WTC11 (cell line): ENCODE data around the gene ZNHIT2. TPM values are rescaled to one million over a fixed set of nuclear protein-coding genes. Genes with fewer than 3 reads are reported as not detected.

Experiments used
- ETV6 ChIP-seq: sonication (generic); formaldehyde crosslinking; IDR thresholded peaks from 2 replicates; pipeline ENCODE4 v1.8.1; 2022; ENCODE audit warnings: mild to moderate bottlenecking, missing genetic modification reagents
- GABPB1 ChIP-seq: sonication (generic); formaldehyde crosslinking; IDR thresholded peaks from 2 replicates; pipeline ENCODE4 v1.8.1; 2023; ENCODE audit warnings: mild to moderate bottlenecking, missing genetic modification reagents
- GRHL2 ChIP-seq: fragments of 250-450 bp; sonication (Bioruptor Pico); IDR thresholded peaks from 2 replicates; pipeline ENCODE4 v1.8.0; 2022; ENCODE audit warnings: mild to moderate bottlenecking, moderate library complexity; ENCODE audit not compliant: insufficient replicate concordance, severe bottlenecking
- GTF2I ChIP-seq: fragments of 250-450 bp; sonication (Bioruptor Pico); conservative IDR thresholded peaks from 2 replicates; pipeline ENCODE4 v1.4.0; 2021; ENCODE audit warnings: mild to moderate bottlenecking
- IRF2 ChIP-seq: sonication (generic); formaldehyde crosslinking; IDR thresholded peaks from 2 replicates; pipeline ENCODE4 v1.8.0; 2022; ENCODE audit warnings: low read depth, missing genetic modification reagents, borderline replicate concordance
- NFE2L1 ChIP-seq: sonication (generic); formaldehyde crosslinking; IDR thresholded peaks from 2 replicates; pipeline ENCODE4 v1.8.1; 2023; ENCODE audit warnings: missing genetic modification reagents
- NFYB ChIP-seq: sonication (generic); formaldehyde crosslinking; conservative IDR thresholded peaks from 2 replicates; pipeline ENCODE4 v1.8.0; 2022; ENCODE audit warnings: low read depth, missing genetic modification reagents
- NR1H2 ChIP-seq: sonication (generic); formaldehyde crosslinking; IDR thresholded peaks from 2 replicates; pipeline ENCODE4 v1.9.0; 2021; ENCODE audit warnings: mild to moderate bottlenecking, moderate library complexity, missing genetic modification reagents
- SMAD4 ChIP-seq: sonication (generic); formaldehyde crosslinking; IDR thresholded peaks from 2 replicates; pipeline ENCODE4 v1.8.0; 2022; ENCODE audit warnings: mild to moderate bottlenecking, missing genetic modification reagents
- SP1 ChIP-seq: sonication (generic); formaldehyde crosslinking; conservative IDR thresholded peaks from 2 replicates; pipeline ENCODE4 v1.8.1; 2022; ENCODE audit warnings: missing genetic modification reagents
- TEAD1 ChIP-seq: sonication (generic); formaldehyde crosslinking; IDR thresholded peaks from 2 replicates; pipeline ENCODE4 v1.8.0; 2022; ENCODE audit warnings: mild to moderate bottlenecking, missing genetic modification reagents
- ZNF219 ChIP-seq: sonication (generic); formaldehyde crosslinking; IDR thresholded peaks from 2 replicates; pipeline ENCODE4 v1.8.0; 2023; ENCODE audit warnings: missing genetic modification reagents, mild to moderate bottlenecking, borderline replicate concordance
- ZNF232 ChIP-seq: sonication (generic); formaldehyde crosslinking; IDR thresholded peaks from 2 replicates; pipeline ENCODE4 v1.8.0; 2022; ENCODE audit warnings: mild to moderate bottlenecking, missing genetic modification reagents
- ZNF263 ChIP-seq: sonication (generic); formaldehyde crosslinking; IDR thresholded peaks from 2 replicates; pipeline ENCODE4 v1.8.1; 2022; ENCODE audit warnings: low read depth, mild to moderate bottlenecking, moderate library complexity, missing genetic modification reagents
- total RNA-seq: library from RNA; stranded (reverse); gene quantifications from 3 replicates; pipeline ENCODE4 v1.2.3, GENCODE V29; 2021
- TF ChIP-seq, protein P1 (sequence below): fragments of 250-450 bp; sonication (Bioruptor Pico); IDR thresholded peaks from 2 replicates; pipeline ENCODE4 v1.9.0; 2021; ENCODE audit warnings: mild to moderate bottlenecking
- TF ChIP-seq, protein P2 (sequence below): sonication (generic); formaldehyde crosslinking; IDR thresholded peaks from 2 replicates; pipeline ENCODE4 v1.8.1; 2023; ENCODE audit warnings: mild to moderate bottlenecking, moderate library complexity, missing genetic modification reagents
- TF ChIP-seq, protein P3 (sequence below): sonication (generic); formaldehyde crosslinking; IDR thresholded peaks from 2 replicates; pipeline ENCODE4 v1.8.1; 2023; ENCODE audit warnings: mild to moderate bottlenecking, missing genetic modification reagents, moderate library complexity
- TF ChIP-seq, protein P4 (sequence below): fragments of 250-450 bp; sonication (Bioruptor Pico); IDR thresholded peaks from 2 replicates; pipeline ENCODE4 v1.8.0; 2021; ENCODE audit warnings: mild to moderate bottlenecking
- TF ChIP-seq, protein P5 (sequence below): sonication (generic); formaldehyde crosslinking; IDR thresholded peaks from 2 replicates; pipeline ENCODE4 v1.8.0; 2023; ENCODE audit warnings: mild to moderate bottlenecking, missing genetic modification reagents
- TF ChIP-seq, protein P6 (sequence below): sonication (generic); formaldehyde crosslinking; IDR thresholded peaks from 2 replicates; pipeline ENCODE4 v1.8.0; 2022; ENCODE audit warnings: mild to moderate bottlenecking, missing genetic modification reagents
- TF ChIP-seq, protein P7 (sequence below): sonication (generic); formaldehyde crosslinking; IDR thresholded peaks from 2 replicates; pipeline ENCODE4 v1.8.1; 2022; ENCODE audit warnings: mild to moderate bottlenecking, missing genetic modification reagents, moderate library complexity, borderline replicate concordance
- TF ChIP-seq, protein P8 (sequence below): sonication (generic); formaldehyde crosslinking; IDR thresholded peaks from 2 replicates; pipeline ENCODE4 v1.8.1; 2022; ENCODE audit warnings: mild to moderate bottlenecking, moderate library complexity, missing genetic modification reagents
- TF ChIP-seq, protein P9 (sequence below): fragments of 200-600 bp; IDR thresholded peaks from 2 replicates; pipeline ENCODE4 v1.8.0; 2022; ENCODE audit warnings: antibody characterized with exemption

Gene ZNHIT2
- total RNA-seq, 1 experiment from 2014 or later: 16.7 TPM

DNA sequence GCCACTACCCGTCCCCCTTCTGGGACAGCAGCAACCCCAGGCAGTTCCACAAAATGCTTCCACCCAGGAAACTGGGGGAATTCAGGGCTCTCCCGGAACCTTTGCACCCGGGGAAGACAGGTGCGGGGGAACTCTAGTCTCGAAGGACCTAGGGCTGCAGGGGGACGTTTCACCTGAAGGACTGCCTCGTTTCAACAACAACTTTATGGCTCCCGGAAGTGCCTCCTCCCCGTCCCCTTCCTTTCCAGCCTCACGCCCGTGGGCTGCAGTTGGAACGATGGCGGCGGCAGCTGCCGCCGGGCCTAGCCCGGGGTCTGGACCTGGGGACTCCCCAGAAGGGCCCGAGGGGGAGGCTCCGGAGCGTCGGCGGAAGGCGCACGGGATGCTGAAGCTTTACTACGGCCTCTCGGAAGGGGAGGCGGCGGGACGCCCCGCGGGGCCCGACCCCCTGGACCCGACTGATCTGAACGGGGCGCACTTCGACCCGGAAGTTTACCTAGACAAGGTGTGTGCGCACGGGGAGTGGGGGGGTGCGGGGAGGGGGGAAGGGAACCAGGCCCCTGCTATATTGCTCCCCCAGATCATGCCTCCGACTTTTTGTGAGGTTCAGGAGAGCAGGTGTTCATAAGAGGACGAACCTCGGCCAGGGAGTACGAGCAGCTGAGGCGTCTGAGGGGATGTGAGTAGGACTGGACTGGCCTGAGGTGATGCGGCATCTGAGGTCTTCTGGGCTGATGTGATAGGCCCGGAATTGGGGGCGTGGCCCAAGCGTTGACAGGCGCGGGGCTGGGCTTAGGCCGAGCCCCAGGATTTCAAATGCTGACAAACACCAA, 21.3 kb downstream of the ZNHIT2 start, which contains the start of gene VPS51 (continued):
- TF ChIP-seq, protein P1, sequence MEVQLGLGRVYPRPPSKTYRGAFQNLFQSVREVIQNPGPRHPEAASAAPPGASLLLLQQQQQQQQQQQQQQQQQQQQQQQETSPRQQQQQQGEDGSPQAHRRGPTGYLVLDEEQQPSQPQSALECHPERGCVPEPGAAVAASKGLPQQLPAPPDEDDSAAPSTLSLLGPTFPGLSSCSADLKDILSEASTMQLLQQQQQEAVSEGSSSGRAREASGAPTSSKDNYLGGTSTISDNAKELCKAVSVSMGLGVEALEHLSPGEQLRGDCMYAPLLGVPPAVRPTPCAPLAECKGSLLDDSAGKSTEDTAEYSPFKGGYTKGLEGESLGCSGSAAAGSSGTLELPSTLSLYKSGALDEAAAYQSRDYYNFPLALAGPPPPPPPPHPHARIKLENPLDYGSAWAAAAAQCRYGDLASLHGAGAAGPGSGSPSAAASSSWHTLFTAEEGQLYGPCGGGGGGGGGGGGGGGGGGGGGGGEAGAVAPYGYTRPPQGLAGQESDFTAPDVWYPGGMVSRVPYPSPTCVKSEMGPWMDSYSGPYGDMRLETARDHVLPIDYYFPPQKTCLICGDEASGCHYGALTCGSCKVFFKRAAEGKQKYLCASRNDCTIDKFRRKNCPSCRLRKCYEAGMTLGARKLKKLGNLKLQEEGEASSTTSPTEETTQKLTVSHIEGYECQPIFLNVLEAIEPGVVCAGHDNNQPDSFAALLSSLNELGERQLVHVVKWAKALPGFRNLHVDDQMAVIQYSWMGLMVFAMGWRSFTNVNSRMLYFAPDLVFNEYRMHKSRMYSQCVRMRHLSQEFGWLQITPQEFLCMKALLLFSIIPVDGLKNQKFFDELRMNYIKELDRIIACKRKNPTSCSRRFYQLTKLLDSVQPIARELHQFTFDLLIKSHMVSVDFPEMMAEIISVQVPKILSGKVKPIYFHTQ (CRISPR knock-in tag): peak; percentile 11; the same call in 1 of the 2 replicates
- TF ChIP-seq ETV6 (CRISPR knock-in tag) (peak; percentile 85; the same call in 1 of the 2 replicates), ZNF219 (CRISPR knock-in tag) (no peak), NFYB (CRISPR knock-in tag) (no peak), NFE2L1 (CRISPR knock-in tag) (no peak), GRHL2 (CRISPR knock-in tag) (no peak), ZNF232 (CRISPR knock-in tag) (no peak), IRF2 (CRISPR knock-in tag) (no peak), GTF2I (CRISPR knock-in tag) (0 out of 2 replicates have a peak, but pooled peaks have one; percentile 14), GABPB1 (CRISPR knock-in tag) (peak; percentile 90), SMAD4 (no peak), TEAD1 (CRISPR knock-in tag) (peak; percentile 64; the same call in 1 of the 2 replicates), ZNF263 (CRISPR knock-in tag) (no peak), NR1H2 (CRISPR knock-in tag) (no peak), SP1 (CRISPR knock-in tag) (peak; percentile 78)
- TF ChIP-seq, protein P2, sequence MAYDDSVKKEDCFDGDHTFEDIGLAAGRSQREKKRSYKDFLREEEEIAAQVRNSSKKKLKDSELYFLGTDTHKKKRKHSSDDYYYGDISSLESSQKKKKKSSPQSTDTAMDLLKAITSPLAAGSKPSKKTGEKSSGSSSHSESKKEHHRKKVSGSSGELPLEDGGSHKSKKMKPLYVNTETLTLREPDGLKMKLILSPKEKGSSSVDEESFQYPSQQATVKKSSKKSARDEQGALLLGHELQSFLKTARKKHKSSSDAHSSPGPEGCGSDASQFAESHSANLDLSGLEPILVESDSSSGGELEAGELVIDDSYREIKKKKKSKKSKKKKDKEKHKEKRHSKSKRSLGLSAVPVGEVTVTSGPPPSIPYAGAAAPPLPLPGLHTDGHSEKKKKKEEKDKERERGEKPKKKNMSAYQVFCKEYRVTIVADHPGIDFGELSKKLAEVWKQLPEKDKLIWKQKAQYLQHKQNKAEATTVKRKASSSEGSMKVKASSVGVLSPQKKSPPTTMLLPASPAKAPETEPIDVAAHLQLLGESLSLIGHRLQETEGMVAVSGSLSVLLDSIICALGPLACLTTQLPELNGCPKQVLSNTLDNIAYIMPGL (CRISPR knock-in tag): peak; percentile 80; the same call in 1 of the 2 replicates
- TF ChIP-seq, protein P3, sequence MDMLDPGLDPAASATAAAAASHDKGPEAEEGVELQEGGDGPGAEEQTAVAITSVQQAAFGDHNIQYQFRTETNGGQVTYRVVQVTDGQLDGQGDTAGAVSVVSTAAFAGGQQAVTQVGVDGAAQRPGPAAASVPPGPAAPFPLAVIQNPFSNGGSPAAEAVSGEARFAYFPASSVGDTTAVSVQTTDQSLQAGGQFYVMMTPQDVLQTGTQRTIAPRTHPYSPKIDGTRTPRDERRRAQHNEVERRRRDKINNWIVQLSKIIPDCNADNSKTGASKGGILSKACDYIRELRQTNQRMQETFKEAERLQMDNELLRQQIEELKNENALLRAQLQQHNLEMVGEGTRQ (CRISPR knock-in tag): no peak
- TF ChIP-seq, protein P4, sequence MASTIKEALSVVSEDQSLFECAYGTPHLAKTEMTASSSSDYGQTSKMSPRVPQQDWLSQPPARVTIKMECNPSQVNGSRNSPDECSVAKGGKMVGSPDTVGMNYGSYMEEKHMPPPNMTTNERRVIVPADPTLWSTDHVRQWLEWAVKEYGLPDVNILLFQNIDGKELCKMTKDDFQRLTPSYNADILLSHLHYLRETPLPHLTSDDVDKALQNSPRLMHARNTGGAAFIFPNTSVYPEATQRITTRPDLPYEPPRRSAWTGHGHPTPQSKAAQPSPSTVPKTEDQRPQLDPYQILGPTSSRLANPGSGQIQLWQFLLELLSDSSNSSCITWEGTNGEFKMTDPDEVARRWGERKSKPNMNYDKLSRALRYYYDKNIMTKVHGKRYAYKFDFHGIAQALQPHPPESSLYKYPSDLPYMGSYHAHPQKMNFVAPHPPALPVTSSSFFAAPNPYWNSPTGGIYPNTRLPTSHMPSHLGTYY (CRISPR knock-in tag): 0 out of 2 replicates have a peak, but pooled peaks have one; percentile 10
- TF ChIP-seq, protein P5, sequence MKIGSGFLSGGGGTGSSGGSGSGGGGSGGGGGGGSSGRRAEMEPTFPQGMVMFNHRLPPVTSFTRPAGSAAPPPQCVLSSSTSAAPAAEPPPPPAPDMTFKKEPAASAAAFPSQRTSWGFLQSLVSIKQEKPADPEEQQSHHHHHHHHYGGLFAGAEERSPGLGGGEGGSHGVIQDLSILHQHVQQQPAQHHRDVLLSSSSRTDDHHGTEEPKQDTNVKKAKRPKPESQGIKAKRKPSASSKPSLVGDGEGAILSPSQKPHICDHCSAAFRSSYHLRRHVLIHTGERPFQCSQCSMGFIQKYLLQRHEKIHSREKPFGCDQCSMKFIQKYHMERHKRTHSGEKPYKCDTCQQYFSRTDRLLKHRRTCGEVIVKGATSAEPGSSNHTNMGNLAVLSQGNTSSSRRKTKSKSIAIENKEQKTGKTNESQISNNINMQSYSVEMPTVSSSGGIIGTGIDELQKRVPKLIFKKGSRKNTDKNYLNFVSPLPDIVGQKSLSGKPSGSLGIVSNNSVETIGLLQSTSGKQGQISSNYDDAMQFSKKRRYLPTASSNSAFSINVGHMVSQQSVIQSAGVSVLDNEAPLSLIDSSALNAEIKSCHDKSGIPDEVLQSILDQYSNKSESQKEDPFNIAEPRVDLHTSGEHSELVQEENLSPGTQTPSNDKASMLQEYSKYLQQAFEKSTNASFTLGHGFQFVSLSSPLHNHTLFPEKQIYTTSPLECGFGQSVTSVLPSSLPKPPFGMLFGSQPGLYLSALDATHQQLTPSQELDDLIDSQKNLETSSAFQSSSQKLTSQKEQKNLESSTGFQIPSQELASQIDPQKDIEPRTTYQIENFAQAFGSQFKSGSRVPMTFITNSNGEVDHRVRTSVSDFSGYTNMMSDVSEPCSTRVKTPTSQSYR (CRISPR knock-in tag): no peak
- TF ChIP-seq, protein P6, sequence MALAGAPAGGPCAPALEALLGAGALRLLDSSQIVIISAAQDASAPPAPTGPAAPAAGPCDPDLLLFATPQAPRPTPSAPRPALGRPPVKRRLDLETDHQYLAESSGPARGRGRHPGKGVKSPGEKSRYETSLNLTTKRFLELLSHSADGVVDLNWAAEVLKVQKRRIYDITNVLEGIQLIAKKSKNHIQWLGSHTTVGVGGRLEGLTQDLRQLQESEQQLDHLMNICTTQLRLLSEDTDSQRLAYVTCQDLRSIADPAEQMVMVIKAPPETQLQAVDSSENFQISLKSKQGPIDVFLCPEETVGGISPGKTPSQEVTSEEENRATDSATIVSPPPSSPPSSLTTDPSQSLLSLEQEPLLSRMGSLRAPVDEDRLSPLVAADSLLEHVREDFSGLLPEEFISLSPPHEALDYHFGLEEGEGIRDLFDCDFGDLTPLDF (CRISPR knock-in tag): no peak
- TF ChIP-seq, protein P7, sequence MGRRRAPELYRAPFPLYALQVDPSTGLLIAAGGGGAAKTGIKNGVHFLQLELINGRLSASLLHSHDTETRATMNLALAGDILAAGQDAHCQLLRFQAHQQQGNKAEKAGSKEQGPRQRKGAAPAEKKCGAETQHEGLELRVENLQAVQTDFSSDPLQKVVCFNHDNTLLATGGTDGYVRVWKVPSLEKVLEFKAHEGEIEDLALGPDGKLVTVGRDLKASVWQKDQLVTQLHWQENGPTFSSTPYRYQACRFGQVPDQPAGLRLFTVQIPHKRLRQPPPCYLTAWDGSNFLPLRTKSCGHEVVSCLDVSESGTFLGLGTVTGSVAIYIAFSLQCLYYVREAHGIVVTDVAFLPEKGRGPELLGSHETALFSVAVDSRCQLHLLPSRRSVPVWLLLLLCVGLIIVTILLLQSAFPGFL: no peak
- TF ChIP-seq, protein P8, sequence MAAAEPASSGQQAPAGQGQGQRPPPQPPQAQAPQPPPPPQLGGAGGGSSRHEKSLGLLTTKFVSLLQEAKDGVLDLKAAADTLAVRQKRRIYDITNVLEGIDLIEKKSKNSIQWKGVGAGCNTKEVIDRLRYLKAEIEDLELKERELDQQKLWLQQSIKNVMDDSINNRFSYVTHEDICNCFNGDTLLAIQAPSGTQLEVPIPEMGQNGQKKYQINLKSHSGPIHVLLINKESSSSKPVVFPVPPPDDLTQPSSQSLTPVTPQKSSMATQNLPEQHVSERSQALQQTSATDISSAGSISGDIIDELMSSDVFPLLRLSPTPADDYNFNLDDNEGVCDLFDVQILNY (CRISPR knock-in tag): peak; percentile 42; the same call in 1 of the 2 replicates
- TF ChIP-seq, protein P9, sequence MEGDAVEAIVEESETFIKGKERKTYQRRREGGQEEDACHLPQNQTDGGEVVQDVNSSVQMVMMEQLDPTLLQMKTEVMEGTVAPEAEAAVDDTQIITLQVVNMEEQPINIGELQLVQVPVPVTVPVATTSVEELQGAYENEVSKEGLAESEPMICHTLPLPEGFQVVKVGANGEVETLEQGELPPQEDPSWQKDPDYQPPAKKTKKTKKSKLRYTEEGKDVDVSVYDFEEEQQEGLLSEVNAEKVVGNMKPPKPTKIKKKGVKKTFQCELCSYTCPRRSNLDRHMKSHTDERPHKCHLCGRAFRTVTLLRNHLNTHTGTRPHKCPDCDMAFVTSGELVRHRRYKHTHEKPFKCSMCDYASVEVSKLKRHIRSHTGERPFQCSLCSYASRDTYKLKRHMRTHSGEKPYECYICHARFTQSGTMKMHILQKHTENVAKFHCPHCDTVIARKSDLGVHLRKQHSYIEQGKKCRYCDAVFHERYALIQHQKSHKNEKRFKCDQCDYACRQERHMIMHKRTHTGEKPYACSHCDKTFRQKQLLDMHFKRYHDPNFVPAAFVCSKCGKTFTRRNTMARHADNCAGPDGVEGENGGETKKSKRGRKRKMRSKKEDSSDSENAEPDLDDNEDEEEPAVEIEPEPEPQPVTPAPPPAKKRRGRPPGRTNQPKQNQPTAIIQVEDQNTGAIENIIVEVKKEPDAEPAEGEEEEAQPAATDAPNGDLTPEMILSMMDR: no peak
